Mucosa of rectum (tissue), 2 donors: ENCODE measurements around the gene FOXA2.

ENCODE experiments used
- H3K27ac ChIP-seq, 2 donors: one replicate each; pipeline ENCODE4 v1.7.0; 2013; ENCODE audit warnings: inconsistent platforms in 2 of 2, low read depth in 2 of 2, low read length in 2 of 2
- H3K27me3 ChIP-seq, 2 donors: one replicate each; pipeline ENCODE4 v1.7.0; 2013; ENCODE audit warnings: low read length in 2 of 2; ENCODE audit not compliant: control insufficient read depth in 2 of 2, insufficient read depth in 2 of 2
- H3K36me3 ChIP-seq, 2 donors: one replicate each; pipeline ENCODE4 v1.7.0; 2013; ENCODE audit warnings: low read length in 2 of 2; ENCODE audit not compliant: control insufficient read depth in 2 of 2, insufficient read depth in 2 of 2
- H3K4me1 ChIP-seq, 2 donors: one replicate each; pipeline ENCODE4 v1.7.0; 2013; ENCODE audit warnings: low read length in 2 of 2, mild to moderate bottlenecking in 1 of 2; ENCODE audit not compliant: control insufficient read depth in 2 of 2, insufficient read depth in 2 of 2
- H3K4me3 ChIP-seq, 2 donors: one replicate each; pipeline ENCODE4 v1.7.0; 2013; ENCODE audit warnings: low read length in 2 of 2
- H3K9ac ChIP-seq, 2 donors: one replicate each; pipeline ENCODE4 v1.7.0; 2013; ENCODE audit warnings: low read length in 2 of 2, low read depth in 1 of 2, mild to moderate bottlenecking in 1 of 2
- H3K9me3 ChIP-seq, 2 donors: one replicate each; pipeline ENCODE4 v1.7.0; 2013; ENCODE audit warnings: low read length in 2 of 2; ENCODE audit not compliant: control insufficient read depth in 2 of 2
- donor health status: healthy.
- donor health status: Normal muscosa, but diverticular disease.

Gene FOXA2

GRCh38 chr20:22569353-22569752 lies 15.0 kb downstream of the FOXA2 start:
- no peak overlapping the region for H3K4me3 ChIP-seq
- no peak overlapping the region for H3K27ac ChIP-seq

DNA sequence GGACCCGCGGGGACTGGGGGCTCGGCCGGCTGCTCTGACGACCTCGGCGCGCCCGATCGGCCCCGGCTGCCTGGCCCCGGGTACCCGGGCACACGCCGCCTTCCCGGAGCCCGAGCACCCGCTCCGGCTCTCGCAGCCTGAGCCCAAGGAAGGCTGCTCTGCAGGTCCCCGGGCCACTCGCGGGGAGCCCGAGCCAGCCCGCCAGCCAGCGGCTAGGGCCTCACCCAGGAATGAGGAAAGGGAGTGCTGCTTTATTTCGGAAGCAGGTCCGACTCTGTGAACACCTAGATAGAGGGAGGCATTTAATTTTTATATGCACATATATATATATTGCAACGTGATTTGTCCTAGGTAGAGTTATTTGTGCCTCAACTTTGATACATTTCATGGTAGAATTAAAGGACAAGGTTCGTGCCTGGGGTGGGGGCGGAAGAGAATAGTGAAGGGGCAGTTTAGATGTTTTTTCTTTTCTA lies 15.5 kb downstream of the FOXA2 start:
- H3K4me3 ChIP-seq: no peak overlapping the region
- peaks cover 5 to 9% of the 10 kb centered on the region in 2 donors for H3K27me3 ChIP-seq
- peak overlapping the region in 1 of 2 donors; percentile 21 for H3K9ac ChIP-seq
- no peaks in the 10 kb centered on the region for H3K4me1 ChIP-seq
- no peaks in the 10 kb centered on the region for H3K9me3 ChIP-seq
- H3K36me3 ChIP-seq: no peaks in the 10 kb centered on the region
- no peak overlapping the region for H3K27ac ChIP-seq

More at GRCh38 chr20:22569353-22569752, 15.0 kb downstream of the FOXA2 start:
- H3K9me3 ChIP-seq: no peaks in the 10 kb centered on the region
- no peaks in the 10 kb centered on the region for H3K4me1 ChIP-seq
- no peaks in the 10 kb centered on the region for H3K36me3 ChIP-seq
- peaks cover 5 to 9% of the 10 kb centered on the region in 2 donors for H3K27me3 ChIP-seq
- H3K9ac ChIP-seq: no peak overlapping the region

DNA sequence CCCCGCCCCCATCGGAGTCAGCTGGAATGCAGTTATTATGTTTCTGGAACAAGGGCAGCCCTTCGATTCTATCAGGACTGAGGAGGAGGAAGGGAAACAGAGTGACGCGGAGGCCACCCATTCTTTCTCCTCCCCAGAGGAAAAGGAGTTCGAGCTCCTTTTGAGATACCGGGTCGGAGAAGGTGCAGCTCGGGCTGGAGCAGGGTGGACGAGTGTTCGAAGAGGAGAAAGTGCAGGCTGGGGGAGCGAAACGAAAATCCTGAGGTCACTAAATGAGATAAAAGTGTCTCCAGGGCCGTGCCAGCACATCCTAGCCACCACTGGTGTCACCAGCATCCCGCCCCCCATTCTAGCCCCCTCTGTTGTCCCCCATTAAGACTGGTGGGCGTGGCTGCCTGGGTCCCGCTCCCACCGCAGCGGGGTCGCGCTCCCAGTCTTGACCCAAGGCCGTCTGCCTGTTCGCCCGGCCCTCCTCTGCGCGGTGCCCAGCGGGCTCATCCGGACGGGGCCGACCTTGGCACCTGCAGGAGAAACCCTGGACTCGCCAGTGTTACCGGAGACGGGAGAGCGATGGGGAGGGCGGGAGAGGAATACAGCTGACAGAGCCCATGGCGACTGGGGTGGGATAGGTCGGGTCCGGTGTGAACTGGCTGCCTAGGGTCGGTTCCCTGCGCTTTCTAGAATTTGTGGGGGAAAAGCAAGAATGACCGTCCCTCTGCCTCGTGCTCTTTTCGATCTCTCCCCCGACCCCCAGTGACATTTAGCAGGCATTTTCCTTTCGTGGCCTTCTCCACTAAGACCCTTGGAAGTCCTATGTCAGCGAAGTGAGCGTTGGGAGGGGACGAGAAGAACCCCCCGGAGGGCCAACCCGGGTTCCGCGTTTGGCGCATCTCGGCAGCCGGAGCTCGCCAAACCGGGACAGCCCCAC lies 16.2 kb downstream of the FOXA2 start:
- no peaks in the 10 kb centered on the region for H3K36me3 ChIP-seq
- peaks cover 5 to 9% of the 10 kb centered on the region in 2 donors for H3K27me3 ChIP-seq
- peak overlapping the region in 1 of 2 donors; percentile 21 for H3K9ac ChIP-seq
- no peak overlapping the region for H3K4me3 ChIP-seq
- H3K9me3 ChIP-seq: no peaks in the 10 kb centered on the region
- no peak overlapping the region for H3K27ac ChIP-seq
- no peaks in the 10 kb centered on the region for H3K4me1 ChIP-seq

- H3K9me3 ChIP-seq: no peaks in the 10 kb centered on the region
- H3K27ac ChIP-seq: no peak overlapping the region
- H3K27me3 ChIP-seq: peaks cover 5 to 8% of the 10 kb centered on the region in 2 donors
- H3K4me1 ChIP-seq: no peaks in the 10 kb centered on the region
- H3K36me3 ChIP-seq: no peaks in the 10 kb centered on the region
- H3K4me3 ChIP-seq: no peak overlapping the region
- no peak overlapping the region for H3K9ac ChIP-seq
These were observed 17.3 kb downstream of the FOXA2 start for GRCh38 chr20:22566876-22567658.

DNA sequence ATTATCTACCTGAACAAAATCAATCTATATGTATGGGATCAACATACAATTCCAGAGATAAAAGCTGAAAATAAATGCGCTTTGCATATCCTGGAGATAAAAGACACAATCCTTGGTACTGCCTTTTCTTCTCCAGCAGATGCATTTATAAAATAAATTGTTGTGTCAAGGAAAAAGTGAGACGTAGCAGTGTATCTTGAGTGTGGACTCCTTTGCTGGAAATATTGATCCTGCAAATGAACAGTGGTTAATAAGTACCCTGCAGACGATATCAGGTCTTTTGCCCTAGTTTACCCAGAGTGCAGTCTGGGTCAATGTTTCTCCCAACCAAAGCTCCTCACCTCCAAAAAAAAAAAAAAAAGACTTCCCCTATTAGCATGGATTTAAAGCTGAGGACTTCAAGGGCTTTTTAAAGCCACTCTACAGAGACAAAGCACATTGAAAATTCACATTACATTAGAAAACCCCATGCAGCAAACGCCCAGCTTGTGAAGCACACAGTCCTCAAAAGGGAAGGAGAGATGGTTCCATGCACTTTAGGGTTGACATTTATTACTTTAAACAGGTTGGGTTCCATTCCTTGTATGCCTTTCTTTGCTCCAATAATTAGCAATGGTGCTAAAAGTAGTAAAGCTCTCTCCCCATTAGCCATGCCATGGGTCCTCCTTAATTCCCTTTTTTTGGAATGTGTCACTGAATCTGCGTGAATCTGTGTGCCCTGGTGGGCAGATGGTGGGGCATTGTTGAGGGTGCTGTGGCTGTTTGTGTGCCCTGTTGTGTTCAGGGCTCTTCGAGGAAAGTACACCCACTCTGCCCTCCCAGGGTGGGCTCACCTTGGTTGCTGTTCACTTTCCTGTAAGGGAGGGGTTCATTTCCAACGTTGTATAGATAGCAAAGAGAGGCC lies 21.1 kb downstream of the FOXA2 start:
- Histone ChIP-seq H3K27me3 (peaks cover 0 to 7% of the 10 kb centered on the region in 2 donors), H3K27ac (no peak overlapping the region), H3K36me3 (no peaks in the 10 kb centered on the region), H3K9ac (no peak overlapping the region), H3K4me1 (no peaks in the 10 kb centered on the region), H3K9me3 (no peaks in the 10 kb centered on the region), H3K4me3 (no peak overlapping the region)

- Histone ChIP-seq H3K27ac (no peak overlapping the region), H3K4me3 (no peak overlapping the region), H3K9ac (no peak overlapping the region), H3K27me3 (peaks cover 0 to 7% of the 10 kb centered on the region in 2 donors), H3K36me3 (no peaks in the 10 kb centered on the region), H3K4me1 (no peaks in the 10 kb centered on the region), H3K9me3 (no peaks in the 10 kb centered on the region)
These were observed 21.8 kb downstream of the FOXA2 start for GRCh38 chr20:22562620-22563019.

- Histone ChIP-seq H3K27ac (no peak overlapping the region), H3K9ac (no peak overlapping the region), H3K27me3 (peaks cover 0 to 7% of the 10 kb centered on the region in 2 donors), H3K4me3 (no peak overlapping the region), H3K36me3 (no peaks in the 10 kb centered on the region), H3K9me3 (no peaks in the 10 kb centered on the region), H3K4me1 (no peaks in the 10 kb centered on the region)
These were observed 22.3 kb downstream of the FOXA2 start for GRCh38 chr20:22561965-22562577.

DNA sequence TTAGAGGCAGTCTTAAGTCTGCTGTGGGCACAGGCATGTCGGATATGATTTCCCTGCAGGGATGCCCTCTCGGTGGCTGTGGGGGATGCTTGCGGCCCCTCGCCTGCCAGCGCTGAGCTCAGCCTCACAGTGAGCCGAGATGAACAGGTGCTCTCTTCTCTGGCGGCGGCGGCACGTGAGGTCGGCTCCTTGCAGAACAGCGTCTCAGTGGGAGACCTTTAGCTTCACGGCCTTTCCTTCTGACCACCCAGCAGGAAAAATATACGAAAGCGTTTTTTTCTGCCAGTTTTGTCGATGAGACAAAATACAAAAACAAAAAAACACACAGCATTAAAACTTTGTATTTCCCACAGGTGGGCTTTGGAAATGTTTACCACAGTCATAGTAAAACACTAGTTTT lies 23.6 kb downstream of the FOXA2 start:
- Histone ChIP-seq H3K4me3 (no peak overlapping the region), H3K9ac (no peak overlapping the region), H3K4me1 (no peaks in the 10 kb centered on the region), H3K36me3 (no peaks in the 10 kb centered on the region), H3K27ac (no peak overlapping the region), H3K9me3 (no peaks in the 10 kb centered on the region), H3K27me3 (peaks cover 0 to 3% of the 10 kb centered on the region in 2 donors)

DNA sequence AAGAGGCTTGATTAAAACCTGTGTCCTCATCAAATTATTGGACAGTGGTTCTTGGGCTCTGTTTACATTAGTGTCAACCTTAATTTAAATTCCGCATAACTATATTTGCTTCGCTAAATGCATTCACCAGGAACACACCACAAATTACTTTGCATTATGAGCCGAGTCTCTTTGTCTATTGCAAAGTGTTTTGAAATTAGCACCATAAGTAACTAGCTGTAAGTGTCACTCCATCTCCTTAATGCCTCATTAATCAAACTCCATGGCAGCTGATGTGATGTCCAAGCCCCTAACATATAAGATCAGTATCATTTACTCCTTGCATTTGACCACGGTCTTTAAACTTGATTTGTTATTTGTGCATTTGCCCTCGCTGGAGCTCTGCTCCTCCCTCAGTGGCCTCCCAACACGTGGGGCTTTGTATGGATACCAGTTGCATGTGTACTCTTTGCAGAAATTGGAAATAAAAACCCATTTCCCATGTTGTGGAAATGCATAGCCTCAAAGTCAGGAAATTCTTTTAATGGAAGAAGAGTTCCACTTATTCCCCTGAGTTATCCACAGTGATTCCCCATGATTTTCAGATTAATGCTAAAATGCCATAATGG lies 24.6 kb downstream of the FOXA2 start:
- H3K36me3 ChIP-seq: no peaks in the 10 kb centered on the region
- no peak overlapping the region for H3K4me3 ChIP-seq
- H3K27me3 ChIP-seq: peaks cover 0 to 3% of the 10 kb centered on the region in 2 donors
- no peak overlapping the region for H3K9ac ChIP-seq
- no peak overlapping the region for H3K27ac ChIP-seq
- no peaks in the 10 kb centered on the region for H3K9me3 ChIP-seq
- H3K4me1 ChIP-seq: no peaks in the 10 kb centered on the region
